KOPT-K1 (cell line): ENCODE results near the gene COL20A1.

Experiments used
- H3K27ac ChIP-seq: fragments of 200-600 bp; sonication (generic); 2 replicates; pipeline ENCODE4 v1.5.1; 2016; ENCODE audit warnings: antibody characterized with exemption, mild to moderate bottlenecking, low read depth, low read length; ENCODE audit not compliant: poor library complexity, severe bottlenecking
- H3K36me3 ChIP-seq: fragments of 200-600 bp; sonication (generic); 2 replicates; pipeline ENCODE4 v1.5.1; 2017; ENCODE audit warnings: antibody characterized with exemption, mild to moderate bottlenecking, low read length, moderate library complexity; ENCODE audit not compliant: insufficient read depth
- H3K9me3 ChIP-seq: fragments of 200-600 bp; sonication (generic); 2 replicates; pipeline ENCODE4 v1.5.1; 2017; ENCODE audit warnings: antibody characterized with exemption, low read length, mild to moderate bottlenecking; ENCODE audit not compliant: insufficient read depth, poor library complexity, severe bottlenecking

Gene COL20A1

DNA sequence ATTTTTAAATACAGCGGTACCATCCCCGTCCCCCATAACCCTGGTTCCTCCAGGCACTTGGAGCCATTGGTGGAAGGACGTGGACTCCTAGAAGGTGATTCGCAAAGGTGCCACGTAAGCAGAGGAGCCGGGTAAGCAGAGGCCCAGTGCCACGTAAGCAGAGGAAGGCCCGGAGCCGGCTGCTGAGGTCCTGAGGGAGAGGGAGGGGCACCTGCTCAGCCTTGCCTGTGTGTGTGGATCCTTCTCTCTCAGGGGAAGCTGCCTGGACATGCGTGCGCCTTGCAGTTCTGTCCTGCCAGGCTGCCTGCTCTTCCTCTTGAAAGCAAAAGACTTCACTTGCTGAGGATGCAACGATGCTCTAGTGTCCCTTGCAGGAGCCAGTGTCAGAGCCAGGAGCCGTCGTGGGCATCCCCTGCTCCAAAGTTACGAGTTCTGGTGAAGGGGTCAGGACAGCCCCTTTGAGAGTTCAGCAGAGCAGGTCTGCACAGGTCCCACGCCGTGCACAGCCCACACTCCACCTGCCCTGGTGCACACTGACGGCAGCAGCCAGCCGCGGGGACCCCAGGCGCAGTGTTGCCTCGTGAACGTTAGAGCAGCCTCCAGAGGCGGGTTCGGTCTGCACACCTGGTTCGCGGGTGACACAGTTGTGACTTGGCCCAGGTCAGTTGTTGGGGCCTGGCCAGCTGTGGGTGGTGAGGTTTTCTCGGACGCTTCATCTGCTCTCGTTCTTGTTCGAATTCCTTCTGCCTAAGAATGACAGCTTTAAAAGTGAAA, 36.9 kb upstream of the COL20A1 start:
- Histone ChIP-seq H3K27ac (no peak overlapping the region), H3K36me3 (no peaks in the 10 kb centered on the region), H3K9me3 (no peaks in the 10 kb centered on the region)

DNA sequence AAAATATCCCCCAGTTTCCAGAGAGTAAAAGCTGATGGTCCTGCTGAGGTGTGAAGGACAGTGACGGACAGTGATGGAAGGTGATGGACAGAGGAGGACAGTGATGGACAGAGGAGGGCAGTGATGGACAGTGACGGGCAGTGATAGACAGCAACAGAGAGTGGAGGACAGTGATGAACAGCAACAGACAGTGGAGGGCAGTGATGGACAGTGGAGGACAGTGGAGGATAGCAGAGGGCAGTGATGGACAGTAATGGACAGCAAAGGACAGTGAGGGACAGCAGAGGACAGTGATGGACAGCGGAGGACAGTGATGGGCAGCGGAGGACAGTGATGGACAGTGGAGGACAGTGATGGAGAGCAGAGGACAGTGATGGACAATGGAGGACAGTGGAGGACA, 36.0 kb upstream of the COL20A1 start:
- Histone ChIP-seq H3K36me3 (no peaks in the 10 kb centered on the region), H3K27ac (no peak overlapping the region), H3K9me3 (no peaks in the 10 kb centered on the region)

- Histone ChIP-seq H3K9me3 (no peaks in the 10 kb centered on the region), H3K36me3 (no peaks in the 10 kb centered on the region), H3K27ac (no peak overlapping the region)
Measured at GRCh38 chr20:63257629-63258028, 35.4 kb upstream of the COL20A1 start.

DNA sequence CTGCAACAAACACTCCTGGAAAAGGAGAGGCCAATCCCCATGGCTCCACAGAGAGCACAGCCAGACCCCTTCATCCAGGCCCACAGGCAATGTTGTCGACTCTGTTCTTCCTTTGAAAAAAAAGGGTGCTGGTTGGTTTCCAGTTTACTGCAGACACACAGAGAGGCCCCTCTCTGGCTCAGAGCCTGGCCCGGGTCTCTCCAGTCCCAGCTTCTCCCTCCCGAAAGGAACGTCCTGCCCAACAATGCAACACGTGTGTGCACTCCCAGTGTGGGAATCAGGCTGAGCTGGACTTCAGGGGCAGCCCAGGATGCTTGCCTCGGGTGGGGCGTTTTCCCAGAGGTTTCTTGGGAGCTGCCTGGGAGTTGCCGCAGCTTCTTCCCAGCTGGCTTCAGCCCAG, 34.2 kb upstream of the COL20A1 start:
- H3K27ac ChIP-seq = no peak overlapping the region
- no peaks in the 10 kb centered on the region for H3K9me3 ChIP-seq
- H3K36me3 ChIP-seq = no peaks in the 10 kb centered on the region

DNA sequence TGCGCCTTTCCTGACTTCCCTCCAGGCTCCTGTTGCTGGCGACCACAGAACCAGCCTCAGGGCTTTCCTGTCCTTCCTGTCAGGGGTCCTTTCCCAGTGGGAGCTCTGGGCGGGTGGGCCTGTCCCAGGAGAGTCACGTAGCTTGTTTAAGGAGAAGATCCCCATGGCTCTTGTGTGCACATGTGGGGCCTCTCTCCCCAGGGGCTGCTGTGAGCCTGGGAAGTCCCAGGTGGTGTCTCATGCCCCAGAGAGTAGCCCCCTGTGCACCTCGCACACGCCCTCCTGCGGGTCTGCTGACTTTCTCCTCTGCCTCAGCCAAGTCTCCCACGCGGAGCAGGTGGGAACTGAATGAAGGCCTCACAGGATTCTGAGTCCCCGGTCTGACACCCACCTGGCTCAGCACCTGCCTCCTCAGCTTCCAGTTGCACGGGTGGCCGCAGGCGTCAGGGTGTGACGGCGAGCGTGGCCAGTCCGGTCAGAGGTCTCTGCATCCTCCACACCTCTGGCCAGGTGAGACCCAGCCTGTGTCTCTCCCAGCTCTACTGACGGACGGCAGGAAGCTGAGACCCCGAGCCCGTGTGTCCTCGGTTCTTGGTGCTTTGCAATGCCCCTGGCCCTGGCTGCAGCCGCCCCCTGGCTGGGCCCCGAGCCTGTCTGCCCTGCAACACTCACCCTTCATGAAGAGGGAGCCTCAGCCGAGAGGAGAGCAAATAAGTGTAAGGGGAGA, 33.1 kb upstream of the COL20A1 start:
- Histone ChIP-seq H3K36me3 (no peaks in the 10 kb centered on the region), H3K27ac (no peak overlapping the region), H3K9me3 (no peaks in the 10 kb centered on the region)

- Histone ChIP-seq H3K36me3 (no peaks in the 10 kb centered on the region), H3K27ac (no peak overlapping the region), H3K9me3 (no peaks in the 10 kb centered on the region)
Measured at GRCh38 chr20:63260521-63260920, 32.5 kb upstream of the COL20A1 start.

GRCh38 chr20:63261060-63261794, 31.8 kb upstream of the COL20A1 start:
- H3K9me3 ChIP-seq = no peaks in the 10 kb centered on the region
- no peaks in the 10 kb centered on the region for H3K36me3 ChIP-seq
- H3K27ac ChIP-seq = no peak overlapping the region

DNA sequence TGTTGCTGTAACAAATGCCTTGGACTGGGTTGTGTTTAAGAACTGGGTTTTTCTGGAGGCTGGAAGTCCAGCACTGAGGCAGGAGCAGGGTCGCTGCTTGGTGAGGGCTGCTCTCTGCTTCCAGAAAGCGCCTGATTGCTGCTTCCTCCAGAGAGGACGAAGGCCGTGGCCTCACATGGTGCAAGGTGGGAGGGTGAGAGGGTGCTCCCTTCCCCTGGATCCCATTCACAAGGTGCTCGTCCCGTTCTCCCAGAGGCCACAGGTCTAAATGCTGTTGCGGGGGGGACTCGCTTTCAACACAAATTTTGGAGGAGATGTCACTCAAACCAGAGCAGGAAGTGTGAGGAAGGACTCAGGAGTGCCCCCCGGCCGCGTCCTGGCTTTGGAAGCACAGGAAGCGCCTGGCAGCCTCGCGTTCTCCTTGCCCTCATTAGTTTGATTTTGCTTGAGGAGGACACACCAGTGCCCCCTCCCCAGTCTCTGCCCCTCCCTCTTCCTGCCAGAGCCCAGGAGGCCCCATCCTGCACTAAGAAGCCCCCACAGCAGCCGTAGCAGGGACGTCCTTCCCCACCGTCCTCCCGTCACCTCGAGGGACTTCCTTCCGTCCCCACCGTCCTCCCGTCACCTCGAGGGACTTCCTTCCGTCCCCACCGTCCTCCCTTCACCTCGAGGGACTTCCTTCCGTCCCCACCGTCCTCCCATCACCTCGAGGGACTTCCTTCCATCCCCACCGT, 31.0 kb upstream of the COL20A1 start:
- H3K27ac ChIP-seq = no peak overlapping the region
- no peaks in the 10 kb centered on the region for H3K36me3 ChIP-seq
- H3K9me3 ChIP-seq = no peaks in the 10 kb centered on the region

DNA sequence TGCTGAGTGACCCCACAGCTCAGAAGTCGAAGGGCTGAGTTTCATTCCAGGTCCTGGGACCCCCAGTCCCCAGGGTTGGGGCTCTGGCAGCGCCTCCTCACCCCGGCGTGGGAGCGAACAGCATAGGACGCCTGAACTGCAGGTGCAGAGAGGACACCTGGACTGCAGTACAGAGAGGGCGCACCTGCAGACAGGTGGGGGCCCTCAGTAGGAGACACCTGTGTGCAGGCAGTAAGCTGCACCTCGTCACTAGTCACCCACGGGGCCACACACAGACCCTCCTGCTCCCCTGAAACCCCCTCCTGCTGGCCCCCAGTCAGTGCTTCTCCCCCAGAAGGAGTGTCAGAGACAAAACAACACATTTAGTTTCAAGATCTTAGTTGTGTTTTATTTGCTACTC, 30.1 kb upstream of the COL20A1 start:
- Histone ChIP-seq H3K36me3 (no peaks in the 10 kb centered on the region), H3K27ac (no peak overlapping the region), H3K9me3 (no peaks in the 10 kb centered on the region)

GRCh38 chr20:63264000-63264399, 29.0 kb upstream of the COL20A1 start:
- Histone ChIP-seq H3K27ac (no peak overlapping the region), H3K36me3 (no peaks in the 10 kb centered on the region), H3K9me3 (no peaks in the 10 kb centered on the region)

DNA sequence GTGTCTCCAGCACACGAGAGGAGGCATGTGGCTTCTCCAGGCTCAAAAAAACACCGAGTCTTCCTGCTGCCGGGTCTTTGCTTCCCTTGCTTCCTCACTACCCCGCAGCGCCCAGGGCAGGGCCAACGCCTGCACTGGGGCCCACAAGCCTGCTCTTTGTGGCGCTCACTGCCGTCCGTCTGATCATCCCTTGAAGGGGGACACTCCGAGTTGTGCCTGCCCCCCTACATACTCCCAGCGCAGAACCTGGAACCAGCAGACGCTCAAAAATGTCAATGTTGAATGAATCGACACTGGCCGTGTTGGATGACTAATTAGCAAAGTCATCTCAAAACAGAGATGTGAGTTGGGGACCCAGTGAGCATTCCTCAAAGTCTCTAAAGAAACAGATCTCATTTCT, 28.5 kb upstream of the COL20A1 start:
- no peak overlapping the region for H3K27ac ChIP-seq
- no peaks in the 10 kb centered on the region for H3K36me3 ChIP-seq
- no peaks in the 10 kb centered on the region for H3K9me3 ChIP-seq

DNA sequence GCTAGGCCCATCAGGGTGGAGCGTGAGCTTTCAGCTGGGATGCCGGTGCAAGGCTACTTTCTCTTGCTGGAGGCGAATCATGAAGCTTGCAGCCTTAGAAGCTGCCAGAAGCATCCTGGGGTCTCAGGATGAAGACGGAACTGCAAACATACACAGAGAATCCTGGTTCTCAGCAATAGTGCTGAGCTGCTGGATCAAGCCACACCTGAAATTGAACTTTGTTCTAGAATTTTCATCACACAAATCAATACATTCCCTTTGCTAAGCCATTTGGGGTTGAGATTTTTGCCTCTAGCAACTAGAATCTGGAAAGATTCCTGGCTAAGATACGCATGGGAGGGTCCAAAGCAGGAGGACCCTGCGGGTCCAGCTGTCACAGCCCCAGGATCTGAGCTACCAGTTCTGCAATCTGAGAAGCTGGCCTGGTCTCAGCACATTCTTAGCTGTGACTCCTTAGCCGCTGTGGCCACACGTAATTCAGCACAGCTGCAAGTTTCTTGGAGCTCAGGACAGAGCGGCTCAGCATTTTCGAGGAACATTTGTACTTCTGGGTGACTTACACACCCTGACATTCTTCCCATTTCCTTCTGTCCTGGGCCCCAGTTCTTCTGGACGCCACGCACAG, 27.0 kb upstream of the COL20A1 start:
- Histone ChIP-seq H3K36me3 (no peaks in the 10 kb centered on the region), H3K9me3 (no peaks in the 10 kb centered on the region), H3K27ac (no peak overlapping the region)

- no peaks in the 10 kb centered on the region for H3K36me3 ChIP-seq
- H3K27ac ChIP-seq = no peak overlapping the region
- no peaks in the 10 kb centered on the region for H3K9me3 ChIP-seq
Measured at GRCh38 chr20:63267691-63268090, 25.3 kb upstream of the COL20A1 start.

- Histone ChIP-seq H3K36me3 (no peaks in the 10 kb centered on the region), H3K9me3 (no peaks in the 10 kb centered on the region), H3K27ac (no peak overlapping the region)
Measured at GRCh38 chr20:63268256-63268655, 24.7 kb upstream of the COL20A1 start.
